ENCODE results near the gene ZRANB1.

GRCh38 chr10:125005312-125006187 is 63.6 kb downstream of the ZRANB1 start:
- no peak for TF ChIP-seq CTCF (conservative IDR thresholded peaks at IDR 0.05)
- no peak for TF ChIP-seq ZFX (IDR thresholded peaks at IDR 0.05)

Data from C4-2B (cell line).